Measurements from ENCODE around the gene DVL2.

The DVL2 gene

DNA sequence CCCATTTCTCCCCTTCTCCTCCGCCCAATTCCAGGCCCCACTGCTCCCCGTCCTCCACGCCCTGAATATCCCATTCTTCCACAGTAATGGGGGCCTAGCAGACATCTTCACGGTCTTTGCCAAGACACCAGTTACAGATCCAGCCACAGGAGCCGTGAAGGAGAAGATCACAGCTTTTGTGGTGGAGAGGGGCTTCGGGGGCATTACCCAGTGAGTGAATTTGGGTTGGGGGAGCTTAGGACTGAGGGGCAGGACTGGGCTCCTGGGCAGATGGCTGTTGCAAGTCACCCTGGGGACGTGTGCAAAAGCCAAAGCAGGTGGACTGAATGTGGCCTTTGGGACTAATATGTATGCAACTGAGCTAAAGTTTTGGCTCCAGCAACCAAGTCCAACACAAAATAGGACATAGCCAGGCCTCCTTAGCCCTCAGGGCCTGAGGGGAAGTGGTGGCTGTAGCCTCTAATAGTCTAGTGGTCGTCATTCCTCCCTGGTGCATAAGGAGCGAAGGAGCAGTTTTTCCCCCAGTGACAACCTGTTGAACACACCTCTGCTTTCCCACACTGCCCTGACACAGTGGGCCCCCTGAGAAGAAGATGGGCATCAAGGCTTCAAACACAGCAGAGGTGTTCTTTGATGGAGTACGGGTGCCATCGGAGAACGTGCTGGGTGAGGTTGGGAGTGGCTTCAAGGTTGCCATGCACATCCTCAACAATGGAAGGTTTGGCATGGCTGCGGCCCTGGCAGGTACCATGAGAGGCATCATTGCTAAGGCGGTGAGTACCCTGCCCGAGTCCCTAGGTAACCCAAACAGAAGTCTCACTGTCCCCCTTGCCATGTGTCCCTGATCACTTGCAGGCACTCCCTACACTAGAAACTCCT, 12.0 kb downstream of the DVL2 start:
- TF ChIP-seq GATA2 (IDR thresholded peaks at IDR 0.05; ENCODE audit: low read depth, low read length) = no peak
- no peak for TF ChIP-seq GATA3 (IDR thresholded peaks at IDR 0.05; ENCODE audit: low read depth, low read length)

DNA sequence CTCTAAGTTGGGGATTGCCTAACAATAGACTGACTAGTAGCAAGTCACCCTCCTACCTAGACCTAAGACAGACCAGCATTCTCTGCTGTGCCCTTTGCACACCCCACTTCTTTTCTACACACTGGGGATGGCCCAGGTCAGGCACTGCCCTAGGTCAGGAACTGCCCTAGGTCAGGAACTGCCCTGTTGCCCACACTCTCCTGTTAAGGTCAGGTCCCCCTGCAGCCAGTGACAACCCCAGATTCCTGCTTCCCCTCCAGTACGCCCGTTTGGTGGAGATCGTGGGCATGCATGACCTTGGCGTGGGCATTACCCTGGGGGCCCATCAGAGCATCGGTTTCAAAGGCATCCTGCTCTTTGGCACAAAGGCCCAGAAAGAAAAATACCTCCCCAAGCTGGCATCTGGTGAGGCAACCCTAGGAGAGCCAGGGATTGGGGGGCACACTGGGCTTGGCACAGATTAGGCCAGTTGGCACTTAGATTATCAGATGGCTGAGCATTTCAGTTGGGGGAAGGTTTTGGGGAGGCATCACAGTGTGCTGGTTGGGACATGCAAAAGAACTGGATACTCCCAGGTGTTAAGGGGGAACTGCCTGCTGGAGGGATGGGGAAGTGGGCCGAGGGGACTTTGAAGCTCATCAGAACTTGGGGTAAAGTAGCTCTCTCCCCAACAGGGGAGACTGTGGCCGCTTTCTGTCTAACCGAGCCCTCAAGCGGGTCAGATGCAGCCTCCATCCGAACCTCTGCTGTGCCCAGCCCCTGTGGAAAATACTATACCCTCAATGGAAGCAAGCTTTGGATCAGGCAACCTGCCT, 12.8 kb downstream of the DVL2 start:
- TF ChIP-seq GATA2 (IDR thresholded peaks at IDR 0.05; ENCODE audit: low read depth, low read length) (no peak), GATA3 (IDR thresholded peaks at IDR 0.05; ENCODE audit: low read depth, low read length) (no peak)

DNA sequence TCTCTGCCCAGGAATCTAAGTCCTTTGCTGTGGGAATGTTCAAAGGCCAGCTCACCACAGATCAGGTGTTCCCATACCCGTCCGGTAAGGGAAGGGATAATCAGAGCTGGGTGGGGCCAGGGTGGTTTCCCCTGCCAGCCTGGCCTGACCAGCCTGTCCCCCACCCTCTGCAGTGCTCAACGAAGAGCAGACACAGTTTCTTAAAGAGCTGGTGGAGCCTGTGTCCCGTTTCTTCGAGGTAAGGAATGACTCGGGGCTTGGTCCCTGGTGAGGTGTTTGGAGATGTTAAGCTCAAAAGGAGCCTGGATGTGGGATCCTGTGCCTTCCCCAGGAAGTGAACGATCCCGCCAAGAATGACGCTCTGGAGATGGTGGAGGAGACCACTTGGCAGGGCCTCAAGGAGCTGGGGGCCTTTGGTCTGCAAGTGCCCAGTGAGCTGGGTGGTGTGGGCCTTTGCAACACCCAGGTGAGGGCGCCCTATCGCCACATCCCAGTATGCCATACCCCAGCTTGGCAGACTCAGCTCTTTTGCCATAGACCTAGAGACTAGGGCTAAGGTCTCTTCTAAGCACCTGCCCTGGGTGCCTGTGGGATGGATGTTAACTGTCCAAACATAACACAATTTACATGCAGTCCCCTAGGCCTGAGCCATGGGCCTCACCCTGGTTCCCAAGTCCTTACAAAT, 13.6 kb downstream of the DVL2 start:
- TF ChIP-seq GATA2 (IDR thresholded peaks at IDR 0.05; ENCODE audit: low read depth, low read length) (no peak), GATA3 (IDR thresholded peaks at IDR 0.05; ENCODE audit: low read depth, low read length) (no peak)

DNA sequence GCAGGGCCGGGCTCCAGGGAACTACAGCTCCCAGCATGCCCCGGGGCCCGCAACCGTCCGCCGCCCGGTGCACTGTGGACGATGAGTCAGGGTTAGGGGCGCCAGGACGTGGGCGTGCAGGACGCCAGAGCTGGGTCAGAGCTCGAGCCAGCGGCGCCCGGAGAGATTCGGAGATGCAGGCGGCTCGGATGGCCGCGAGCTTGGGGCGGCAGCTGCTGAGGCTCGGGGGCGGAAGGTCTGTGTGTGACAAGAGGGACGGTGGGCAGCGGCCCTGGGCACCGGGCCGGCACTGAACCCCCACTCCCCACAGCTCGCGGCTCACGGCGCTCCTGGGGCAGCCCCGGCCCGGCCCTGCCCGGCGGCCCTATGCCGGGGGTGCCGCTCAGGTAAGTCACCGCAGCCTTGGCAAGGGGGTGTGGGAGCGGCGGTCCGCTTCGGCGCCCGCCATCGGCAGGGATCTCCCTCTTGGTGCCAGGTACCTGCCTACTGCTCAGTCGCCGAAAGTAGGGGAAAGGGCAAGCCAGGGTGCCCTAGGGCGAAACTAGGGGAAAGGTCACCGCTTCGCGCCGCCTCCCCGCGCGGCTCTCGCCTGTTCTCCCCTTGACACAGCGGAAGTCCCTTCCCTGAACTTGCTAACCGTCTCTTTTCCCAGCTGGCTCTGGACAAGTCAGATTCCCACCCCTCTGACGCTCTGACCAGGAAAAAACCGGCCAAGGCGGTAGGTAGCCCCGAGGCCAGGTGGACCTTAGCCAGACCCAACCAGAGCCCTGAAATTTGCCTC, 14.3 kb downstream of the DVL2 start, which contains the start of the genes ACADVL and DLG4:
Gene ACADVL (plus strand): TSS at position 127 of the 781 bp plus-strand sequence. CDS start 47 bp downstream, at position 174.
Gene DLG4 (minus strand): TSS at position 25 of the 781 bp plus-strand sequence.
- no peak for TF ChIP-seq GATA3 (IDR thresholded peaks at IDR 0.05; ENCODE audit: low read depth, low read length)
- TF ChIP-seq GATA2 (IDR thresholded peaks at IDR 0.05; ENCODE audit: low read depth, low read length) = no peak

DNA sequence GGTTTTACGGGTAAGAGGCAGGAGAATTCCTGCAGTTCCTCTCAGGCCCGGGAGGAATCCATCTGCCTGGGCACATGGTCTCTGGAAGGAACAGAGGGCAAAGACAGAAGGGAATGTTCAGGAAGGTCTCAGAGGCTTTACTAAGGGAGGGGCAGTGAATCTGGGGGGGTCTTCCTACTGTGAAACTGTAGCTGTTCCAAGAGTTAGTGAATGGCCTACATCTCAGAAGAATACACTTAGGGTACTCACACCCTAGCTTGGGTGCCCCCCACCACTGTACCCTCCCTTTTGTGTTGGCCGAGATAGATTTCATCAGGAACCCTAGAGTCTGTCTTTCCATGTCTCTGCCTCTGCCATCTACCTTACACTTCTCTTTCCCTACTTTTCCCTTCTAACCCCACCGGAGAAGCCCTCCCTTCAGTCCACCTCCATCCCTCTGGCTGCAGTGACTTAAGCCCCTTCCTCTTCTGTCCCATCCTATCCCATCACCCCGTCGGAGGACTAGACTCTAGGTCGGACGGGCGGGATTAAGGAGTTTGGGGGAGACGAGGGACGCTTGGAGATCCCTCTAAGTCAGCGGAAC, 15.0 kb downstream of the DVL2 start:
- TF ChIP-seq GATA3 (IDR thresholded peaks at IDR 0.05; ENCODE audit: low read depth, low read length) (no peak), GATA2 (IDR thresholded peaks at IDR 0.05; ENCODE audit: low read depth, low read length) (no peak)

DNA sequence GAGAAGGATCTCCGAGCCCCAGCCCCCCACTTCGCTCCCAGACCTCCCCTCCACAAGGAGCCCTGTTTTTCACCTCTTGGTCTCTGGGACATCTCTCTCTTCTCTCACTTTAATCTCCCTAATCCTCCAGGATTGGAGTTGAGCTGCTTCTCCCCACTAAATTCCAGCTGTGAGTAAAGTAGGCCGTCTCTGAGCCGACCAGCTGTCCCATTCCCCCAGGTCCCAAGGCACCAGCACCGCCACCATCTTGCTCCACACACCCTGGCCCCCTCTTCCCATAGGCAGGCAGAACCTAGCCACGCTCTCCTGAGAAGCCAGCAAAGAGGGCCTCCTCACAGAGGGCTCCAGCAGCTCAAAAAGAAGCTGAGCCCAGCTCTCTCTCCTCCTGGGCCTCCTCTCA, 15.6 kb downstream of the DVL2 start:
- TF ChIP-seq GATA2 (IDR thresholded peaks at IDR 0.05; ENCODE audit: low read depth, low read length) = no peak
- no peak for TF ChIP-seq GATA3 (IDR thresholded peaks at IDR 0.05; ENCODE audit: low read depth, low read length)

DNA sequence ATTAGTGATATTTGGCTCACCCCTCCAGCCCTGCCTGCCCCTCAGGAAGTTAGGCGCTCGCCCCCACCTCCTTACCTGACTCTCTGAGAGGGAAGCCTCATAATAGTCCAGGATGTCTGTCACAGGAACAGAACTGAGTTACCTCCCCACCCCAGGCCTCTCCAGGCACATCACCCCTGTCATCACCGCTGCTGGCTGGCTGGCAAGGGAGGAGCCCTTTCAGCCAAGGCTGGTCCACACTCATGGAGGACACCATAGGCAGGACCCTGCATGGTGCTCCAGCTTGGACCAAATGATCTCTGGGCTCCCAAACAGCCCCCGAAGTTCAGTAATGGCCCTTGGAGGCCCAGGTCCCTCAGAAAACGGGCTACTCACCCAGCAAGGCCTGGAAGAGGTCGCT, 16.2 kb downstream of the DVL2 start:
- TF ChIP-seq GATA2 (IDR thresholded peaks at IDR 0.05; ENCODE audit: low read depth, low read length) (no peak), GATA3 (IDR thresholded peaks at IDR 0.05; ENCODE audit: low read depth, low read length) (no peak)

DNA sequence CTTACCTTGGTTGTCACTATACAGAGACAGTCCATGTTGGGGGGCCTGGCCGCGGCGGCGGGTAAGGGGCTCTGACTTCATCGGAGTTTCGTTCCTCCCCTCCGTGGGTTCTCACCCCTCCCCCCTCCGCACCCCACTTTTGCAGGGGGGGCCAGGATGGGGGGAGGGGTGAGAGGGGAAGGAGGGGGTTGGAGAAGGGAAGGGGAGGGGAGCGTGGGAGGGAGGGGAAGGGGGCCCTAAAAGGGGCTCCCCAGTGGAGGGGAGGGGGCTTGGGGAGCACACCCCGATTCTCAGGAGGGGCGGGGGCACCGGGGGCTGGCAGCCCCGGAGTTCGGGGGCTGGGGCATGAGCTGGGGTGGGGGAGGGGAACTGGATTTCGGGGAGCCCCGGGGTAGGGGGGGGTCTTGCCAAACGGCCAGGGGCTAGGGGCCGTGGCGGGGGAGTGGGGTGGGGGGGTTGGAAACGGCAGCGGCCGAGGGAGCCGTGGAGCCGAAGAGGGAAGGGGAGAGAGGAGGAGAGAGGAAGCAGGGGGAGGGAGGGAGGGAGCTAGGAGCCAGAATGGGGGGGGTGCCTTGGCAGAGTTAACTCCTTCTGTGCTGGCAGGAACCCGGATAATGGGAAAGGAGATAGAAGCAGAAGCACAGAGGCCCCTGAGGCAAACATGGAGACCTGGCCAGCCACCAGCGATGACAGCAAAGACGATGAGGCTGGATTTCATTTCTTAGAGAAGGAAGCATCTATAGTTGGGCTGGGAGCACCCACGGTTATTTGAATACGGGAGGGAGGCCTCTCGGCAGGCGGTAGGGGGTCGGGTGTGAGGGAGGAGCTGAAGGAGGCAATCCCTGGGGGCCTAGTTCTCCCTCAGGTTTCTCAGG, 17.0 kb downstream of the DVL2 start:
- TF ChIP-seq GATA3 (IDR thresholded peaks at IDR 0.05; ENCODE audit: low read depth, low read length) (no peak), GATA2 (IDR thresholded peaks at IDR 0.05; ENCODE audit: low read depth, low read length) (no peak)

DNA sequence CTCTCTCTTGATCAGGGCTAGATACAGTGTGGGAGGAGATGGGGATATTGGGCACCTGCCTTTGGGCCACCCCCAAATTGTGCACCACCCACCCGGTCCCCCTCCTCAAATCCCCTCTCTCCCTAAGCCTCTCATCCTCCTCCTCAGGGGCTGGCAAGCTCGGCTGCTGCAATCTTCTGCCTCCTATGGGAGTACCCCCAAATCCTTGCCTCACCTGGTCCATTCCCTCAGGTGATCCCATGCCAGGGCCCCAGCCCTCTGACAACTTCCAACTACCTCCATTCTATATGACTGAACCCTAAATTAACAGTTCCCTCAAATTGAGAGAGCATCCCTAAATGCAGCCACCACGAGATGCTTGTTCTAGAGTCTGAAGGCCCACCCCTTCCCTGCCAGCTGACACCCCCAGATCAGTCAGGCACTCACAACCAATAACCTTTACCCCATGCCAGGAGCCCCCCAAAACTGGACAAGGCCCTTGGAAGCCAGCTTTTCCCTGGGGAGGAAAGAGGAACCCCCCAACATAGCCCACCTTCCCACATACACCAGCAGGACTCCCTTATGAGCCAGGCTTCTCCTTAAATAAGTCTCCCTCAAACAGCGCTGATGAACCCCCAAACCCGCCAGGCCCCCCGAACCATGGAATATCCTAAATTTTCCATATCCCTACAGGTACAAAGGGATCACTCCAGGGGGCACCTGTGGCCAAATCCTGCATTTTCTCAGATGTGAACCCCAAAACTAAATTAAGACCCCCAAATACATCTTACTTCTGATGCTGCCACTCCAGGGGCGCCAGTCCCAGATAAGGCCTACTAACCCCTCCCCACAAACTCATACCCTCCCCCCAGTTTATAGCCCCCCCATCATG, 17.8 kb downstream of the DVL2 start:
- no peak for TF ChIP-seq GATA2 (IDR thresholded peaks at IDR 0.05; ENCODE audit: low read depth, low read length)
- TF ChIP-seq GATA3 (IDR thresholded peaks at IDR 0.05; ENCODE audit: low read depth, low read length) = no peak

DNA sequence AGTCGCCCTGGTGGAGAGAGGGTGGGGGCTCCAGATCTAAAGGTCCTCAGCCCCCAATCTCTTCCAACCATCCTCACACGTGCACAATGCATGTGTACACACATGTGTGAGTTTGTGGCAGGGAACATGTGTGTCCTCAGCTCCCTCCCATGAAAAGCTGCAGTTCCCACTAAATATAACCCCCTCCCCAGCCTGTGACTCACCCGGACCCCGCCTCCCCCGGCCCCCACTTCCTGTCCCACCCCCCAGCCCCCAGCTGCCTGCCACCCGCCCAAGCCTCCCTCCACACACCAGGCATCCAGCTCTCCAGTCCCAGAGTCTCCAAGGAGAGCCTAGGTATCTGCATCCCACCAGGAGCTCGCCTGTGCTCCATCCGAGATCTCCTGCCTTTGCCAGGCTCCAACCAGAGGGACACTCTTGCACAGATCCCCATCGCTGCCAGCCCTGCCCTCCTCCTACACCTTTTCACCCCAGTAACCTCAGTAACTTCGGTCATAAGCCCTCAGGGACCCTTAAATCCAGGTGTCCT, 18.6 kb downstream of the DVL2 start:
- TF ChIP-seq GATA2 (IDR thresholded peaks at IDR 0.05; ENCODE audit: low read depth, low read length) (no peak), GATA3 (IDR thresholded peaks at IDR 0.05; ENCODE audit: low read depth, low read length) (no peak)

DNA sequence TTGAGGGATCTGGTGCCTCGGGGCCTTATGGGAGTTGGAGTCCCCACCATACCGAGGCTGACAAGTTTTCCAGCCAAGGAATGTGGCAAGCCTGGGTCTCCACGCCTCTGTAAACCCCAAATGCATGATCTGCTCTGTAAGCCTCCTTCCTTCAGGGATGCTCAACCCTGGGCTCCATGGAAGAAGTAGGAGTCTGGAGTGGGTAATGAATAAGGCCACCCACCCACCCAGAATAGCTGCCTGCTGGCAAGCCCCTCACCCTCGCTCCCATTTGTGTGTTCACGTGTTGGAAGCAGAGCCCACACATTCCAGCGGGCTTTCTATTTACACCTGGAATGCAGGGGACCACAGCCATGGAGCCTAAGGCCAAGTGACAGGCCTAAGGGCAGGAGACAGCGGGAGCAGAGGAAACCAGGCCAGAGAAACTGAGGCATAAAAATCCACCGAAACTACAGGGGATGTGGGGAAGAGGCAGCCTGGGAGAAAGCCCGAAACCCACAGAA, 19.1 kb downstream of the DVL2 start:
- TF ChIP-seq GATA3 (IDR thresholded peaks at IDR 0.05; ENCODE audit: low read depth, low read length) (no peak), GATA2 (IDR thresholded peaks at IDR 0.05; ENCODE audit: low read depth, low read length) (no peak)
